GM18511 (cell line): ENCODE data around the gene COPS9.

Experiments used
- ATAC-seq: cut with Tn5 transposase; IDR thresholded peaks from one replicate; pipeline ENCODE4 v1.9.1; 2021; ENCODE audit warnings: mild to moderate bottlenecking, moderate library complexity; ENCODE audit not compliant: unreplicated experiment

The COPS9 gene

DNA sequence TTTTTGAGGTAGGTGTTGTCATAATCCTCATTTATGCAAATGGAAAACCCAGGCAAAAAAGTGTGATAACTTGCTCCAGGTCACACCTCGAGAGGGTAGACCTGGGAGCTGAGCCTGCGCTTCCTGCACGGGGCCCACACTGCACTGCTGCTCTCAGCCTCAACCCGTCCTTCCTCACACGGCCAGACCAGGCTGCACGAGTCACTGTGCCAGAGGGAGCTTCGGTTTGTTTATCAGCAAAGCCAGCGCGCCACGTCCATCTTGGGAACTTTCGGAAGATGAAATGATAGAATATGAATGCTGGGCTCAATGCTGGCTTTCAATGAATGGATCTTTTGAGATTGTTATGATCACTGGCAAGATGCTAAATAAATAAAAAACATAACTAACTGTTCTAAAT is 14.4 kb downstream of the COPS9 start:
- ATAC-seq: no peak

DNA sequence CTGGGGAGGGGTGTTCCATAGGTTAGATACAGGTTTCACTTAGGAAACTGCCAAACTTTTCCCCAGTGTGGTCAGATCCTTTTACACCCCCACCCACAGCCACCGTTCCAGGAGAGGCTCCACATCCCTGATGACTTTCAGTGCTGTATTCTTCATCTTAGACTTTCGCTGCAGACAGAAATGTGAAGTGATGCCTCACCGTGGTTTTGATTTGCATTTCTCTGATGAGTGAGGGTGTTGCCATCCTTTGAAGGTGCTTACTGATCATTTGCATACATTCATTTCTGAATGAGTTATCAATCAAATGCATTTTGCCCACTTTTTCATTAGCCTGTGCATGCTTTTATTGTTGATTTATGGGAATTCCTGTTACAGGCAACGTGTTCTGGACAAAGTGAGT is 14.9 kb downstream of the COPS9 start:
- ATAC-seq: no peak

DNA sequence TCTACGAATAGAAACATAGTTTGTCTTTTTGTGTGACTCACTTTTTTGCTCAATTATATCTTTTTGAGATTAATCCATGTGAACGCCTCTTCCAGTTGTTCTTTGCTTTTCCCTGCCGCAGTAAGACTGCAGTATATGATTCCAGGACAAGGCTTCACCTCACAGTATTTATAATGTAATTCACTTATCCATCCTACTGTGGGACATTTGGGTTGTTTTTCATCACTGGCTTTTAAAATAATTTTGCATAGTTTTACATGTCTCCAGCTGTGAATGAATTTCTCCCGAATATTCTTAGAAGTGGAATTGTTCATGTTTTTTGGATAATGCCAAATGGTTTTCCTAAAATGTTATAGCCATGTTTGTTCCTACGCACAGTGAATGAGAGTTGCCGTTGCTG is 21.9 kb downstream of the COPS9 start:
- no peak for ATAC-seq

DNA sequence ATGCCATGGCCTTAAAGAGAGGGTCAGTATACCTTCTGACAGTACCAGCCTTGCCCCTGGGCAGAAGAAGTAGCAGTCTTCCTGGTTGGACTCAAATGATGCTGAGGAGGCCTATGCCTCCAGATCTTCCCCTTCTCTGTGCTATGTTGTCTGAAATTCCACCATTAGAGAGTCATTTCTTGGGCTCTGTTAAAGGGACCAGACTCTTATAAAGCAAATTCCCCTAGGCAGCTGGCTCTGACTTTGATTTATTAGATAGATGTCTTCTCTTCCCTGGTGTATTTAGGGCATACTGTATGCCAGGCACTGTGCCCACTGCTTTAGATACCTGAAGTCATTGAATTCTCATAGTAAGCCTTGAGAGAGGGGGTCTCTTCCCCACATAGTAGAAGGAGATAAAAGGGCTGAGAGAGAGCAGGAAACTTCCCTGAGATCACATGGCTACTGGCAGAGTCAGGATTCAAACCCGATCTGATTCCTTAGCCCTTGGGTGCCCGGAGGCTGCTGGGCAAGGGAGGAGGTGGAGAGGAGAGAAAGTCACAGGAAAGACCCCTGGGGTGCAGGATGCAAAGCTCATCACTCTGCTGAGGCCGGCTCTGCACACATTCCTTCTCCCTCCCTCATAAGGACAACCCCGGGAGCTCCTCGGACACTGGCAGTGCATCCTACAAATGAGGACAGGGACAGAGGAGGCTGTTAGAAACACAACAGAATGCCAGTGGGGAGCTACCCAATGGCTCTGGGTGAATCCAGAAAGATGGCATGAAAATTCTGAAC is 23.0 kb downstream of the COPS9 start:
- ATAC-seq: no peak

DNA sequence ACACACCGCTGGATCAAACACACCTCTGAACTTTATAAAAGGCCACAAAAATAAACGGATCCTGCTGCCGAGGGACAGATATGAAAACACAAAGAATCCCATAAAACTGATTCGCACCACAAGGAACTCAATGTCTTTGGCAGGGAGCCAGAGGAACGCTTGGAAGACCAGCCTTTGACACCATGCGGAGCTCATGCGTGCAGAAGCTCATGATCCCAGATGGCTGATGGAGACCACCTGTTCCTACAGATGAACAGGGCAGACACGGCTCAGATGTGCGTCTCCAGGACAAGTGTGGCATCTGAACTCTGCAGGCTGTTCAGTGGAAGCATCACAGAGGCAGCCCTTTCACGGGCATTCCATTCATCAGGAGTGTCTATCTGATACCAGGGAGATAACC is 24.9 kb downstream of the COPS9 start:
- ATAC-seq: no peak

DNA sequence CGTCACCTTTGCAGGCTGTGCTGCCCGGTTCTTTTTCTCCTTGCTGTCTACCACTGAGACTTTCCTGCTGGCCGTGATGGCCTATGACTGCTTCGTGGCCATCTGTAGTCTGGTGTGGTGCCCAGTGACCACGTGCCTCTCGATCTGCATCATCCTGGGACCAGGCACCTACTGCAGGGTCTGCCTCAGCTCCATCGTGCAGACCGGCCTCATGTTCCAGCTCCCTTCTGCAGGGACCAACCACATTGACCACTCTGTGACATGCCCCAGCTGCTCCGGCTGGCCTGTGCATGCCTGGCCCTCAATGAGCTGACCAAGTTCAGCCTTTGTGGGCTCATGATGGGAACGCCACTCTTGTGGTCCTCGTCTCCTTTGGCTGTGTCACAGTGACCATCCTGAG is 26.7 kb downstream of the COPS9 start:
- ATAC-seq: no peak

DNA sequence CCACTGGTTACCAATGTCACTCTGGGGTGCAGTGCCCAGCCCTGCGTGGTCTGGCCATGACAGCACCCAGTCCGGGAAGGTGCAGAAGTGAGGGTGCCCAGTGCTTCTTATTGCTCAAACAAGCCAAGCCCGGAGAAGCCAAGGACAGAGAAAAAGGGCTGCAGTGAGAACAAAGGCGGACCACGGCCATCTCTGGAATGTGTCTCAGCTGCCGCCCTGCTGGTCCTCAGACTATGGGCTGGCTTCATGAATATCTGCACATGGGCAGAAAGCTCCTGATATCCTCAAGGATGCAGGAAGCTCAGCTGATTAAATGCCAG is 28.7 kb downstream of the COPS9 start:
- no peak for ATAC-seq

DNA sequence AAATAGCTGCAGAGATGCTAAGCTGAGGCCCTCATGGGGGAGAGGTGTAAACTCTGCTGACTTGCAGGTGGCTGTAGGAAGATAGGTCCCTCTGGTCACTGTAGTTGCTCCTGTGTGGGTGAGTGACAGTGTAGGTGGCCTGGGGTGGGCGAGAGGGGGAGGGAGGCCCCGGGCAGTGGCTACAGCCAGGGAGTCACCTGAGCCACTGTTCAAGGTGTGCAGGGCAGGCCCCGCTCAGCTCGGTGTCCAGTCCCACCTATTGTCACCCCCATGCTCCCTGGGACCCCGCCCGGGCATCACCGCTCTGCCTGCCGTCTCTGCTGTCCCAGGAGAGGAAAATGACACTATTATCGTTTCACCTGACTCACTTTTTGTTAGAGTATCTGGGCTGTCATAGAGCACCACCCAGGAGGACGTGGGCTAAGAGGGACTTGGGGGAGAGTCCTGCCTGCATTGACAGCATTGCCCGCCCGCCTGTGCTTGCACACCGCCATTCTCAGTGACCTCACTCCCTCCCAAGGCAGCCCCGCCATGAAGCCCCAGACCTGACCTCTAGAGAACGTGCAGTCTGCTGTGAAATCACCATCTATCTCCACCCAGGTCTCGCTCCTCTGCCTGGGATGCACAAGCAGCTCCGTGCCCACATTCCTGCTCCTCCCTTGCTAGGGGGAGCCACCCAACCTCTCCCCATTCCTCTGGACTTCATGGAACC is 29.2 kb downstream of the COPS9 start:
- ATAC-seq: no peak

DNA sequence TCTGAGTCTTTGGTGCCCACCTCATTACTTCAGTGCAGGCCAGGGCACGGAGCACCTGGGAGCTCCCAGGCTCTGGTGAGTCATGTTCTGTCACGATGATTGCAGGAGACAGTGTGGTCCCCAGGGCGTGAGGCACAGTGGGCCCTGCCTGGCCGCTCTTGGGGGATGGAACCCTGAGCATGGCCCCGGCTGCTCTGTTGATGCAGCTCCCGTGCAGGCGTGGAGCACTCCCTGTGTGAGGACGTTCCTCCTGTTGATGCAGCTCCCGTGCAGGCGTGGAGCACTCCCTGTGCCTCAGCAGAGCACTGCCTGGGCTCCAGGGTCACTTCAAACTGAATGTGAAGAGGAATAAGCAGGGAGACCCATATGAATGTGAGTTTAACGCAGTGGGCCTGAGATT is 30.1 kb downstream of the COPS9 start:
- ATAC-seq: no peak

DNA sequence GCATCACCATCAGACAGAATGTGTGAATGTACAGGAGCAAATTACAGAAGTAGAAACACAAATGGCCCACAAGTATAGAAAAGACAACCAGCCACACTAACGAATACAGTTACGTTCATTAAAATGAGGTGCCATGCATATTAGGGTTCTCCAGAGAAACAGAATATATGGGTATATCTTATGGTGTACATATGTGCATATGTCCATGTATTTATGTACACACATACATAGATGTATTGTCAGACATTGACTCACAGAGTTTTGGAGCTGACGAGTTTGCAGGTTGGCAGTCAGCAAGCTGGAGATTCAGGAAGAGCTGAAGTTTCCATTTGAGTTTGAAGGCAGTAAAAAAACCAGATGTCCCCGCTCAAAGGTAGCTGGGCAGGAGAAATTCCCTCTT is 33.0 kb downstream of the COPS9 start:
- no peak for ATAC-seq

DNA sequence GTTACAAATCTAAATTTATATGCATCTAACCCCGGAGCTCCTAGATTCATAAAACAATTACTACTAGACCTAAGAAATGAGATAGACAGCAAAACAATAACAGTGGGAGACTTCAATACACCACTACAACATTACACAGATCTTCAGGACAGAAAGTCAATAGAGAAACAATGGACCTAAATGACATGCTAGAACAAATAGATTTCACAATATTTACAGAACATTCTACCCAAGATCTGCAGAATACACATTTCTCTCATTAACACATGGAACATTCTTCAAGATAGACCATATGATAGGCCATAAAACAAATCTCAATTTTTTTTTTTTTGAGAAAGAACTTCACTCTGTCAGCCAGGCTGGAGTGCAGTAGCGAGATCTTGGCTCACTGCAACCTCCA is 37.8 kb downstream of the COPS9 start:
- ATAC-seq: no peak

DNA sequence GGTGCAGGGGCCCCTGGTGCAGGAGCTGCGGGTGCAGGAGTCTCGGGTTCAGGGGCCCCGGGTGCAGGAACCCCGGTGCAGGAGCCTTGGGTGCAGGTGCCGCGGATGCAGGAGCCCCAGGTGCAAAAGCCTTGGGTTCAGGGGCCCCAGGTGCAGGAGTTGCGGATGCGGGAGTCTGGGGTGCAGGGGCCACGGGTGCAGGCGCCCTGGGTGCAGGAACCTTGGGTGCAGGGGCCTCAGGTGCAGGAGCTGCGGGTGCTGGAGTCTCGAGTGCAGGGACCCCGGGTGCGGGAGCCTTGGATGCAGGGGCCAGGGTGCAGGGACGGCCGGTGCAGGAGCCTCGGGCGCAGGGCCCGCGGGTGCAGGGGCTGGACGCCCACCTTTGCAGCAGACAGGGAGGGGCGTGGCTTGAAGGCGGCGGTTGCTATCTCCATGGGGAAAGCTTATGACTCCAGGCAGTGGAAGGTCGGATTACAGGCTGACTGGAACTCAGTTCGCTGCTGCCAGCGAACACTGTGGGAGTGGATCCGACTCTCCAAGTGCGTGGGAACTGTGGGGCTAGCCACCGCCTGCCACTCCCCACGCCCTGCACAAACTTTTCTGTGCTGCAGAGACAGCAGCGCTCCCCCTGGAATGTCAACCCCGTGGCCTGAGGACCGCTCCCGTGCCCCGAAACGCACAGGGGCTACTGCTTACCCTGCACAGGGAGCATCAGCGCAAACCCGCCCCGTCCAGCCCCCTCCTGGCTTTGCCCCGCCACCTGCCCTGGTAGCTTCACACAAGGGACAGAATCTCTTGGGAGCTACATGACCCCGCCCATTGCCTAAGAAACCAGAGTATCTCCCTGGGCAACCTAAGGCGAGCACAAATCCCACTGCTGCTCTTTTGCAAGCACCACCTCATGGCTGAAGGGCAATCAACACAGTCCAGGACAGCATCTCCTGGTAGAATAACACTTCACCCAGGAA is 40.3 kb downstream of the COPS9 start:
- ATAC-seq: no peak

DNA sequence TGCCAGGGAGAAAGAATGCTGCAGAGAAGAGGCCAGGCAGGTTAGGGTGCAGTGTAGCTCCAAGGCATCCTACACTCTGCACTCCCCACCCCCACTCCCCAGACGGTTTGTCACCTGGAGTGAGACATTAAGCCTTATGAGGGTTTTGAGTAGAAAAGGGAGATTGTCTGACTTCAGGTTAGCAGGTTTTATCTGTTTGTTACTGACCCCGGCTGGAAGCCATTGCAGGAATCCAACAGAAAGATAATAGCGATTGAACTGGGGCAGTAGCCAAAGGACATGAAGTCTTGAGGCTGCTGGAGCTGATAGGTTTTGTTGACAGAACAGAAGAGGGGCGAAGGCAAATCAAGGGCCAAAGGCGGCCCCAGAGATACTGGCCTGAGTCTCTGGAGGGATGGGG is 46.8 kb downstream of the COPS9 start:
- no peak for ATAC-seq

DNA sequence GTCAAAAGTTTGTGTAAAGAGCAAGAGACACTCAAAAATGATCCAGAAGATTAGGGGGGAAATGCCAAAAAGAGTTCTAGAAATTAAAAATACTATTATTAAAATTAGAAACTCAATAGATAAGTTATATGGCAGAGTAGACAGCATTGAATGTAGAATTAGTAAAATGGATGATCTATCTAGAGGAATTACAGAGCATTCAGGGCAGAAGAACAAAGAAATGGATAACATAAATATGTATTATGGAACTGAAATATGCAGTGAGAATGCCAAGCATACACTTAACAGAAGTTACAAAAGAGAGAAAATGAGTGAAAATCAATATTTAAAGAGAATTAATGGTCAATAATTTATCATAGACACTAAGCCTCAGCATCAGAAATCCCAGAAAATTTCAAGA is 49.5 kb downstream of the COPS9 start:
- no peak for ATAC-seq
